Natural killer cell (primary cell): ENCODE results near the gene TREH. TPM values are rescaled to one million over a fixed set of nuclear protein-coding genes. Genes with fewer than 3 reads are reported as not detected.
"Not testable (repeated sequence)": the region's sequence is repeated elsewhere in the genome, so short reads cannot be mapped to it uniquely, and the experiment has no call there.

Experiments
- ATAC-seq, 3 donors: fragments of 150-1000 bp in 2 of 3; fragments of 200-7000 bp in 1 of 3; cut with Tn5 transposase; 1 replicate in 1 of 3; 2 replicates in 2 of 3; pipeline ENCODE4 v1.10.0; 2021; ENCODE audit warnings: mild to moderate bottlenecking in 2 of 3, moderate library complexity in 2 of 3
- DNase-seq, 2 donors: peaks; one replicate each; pipeline versions ENCODE4 v3.0.0 to v3.0.0-alpha.2; 2013 to 2021; ENCODE audit warnings: mixed read lengths in 1 of 2
- H3K27ac ChIP-seq: one replicate; pipeline ENCODE4 v1.5.1; 2013; ENCODE audit warnings: mild to moderate bottlenecking, low read length
- H3K27me3 ChIP-seq: one replicate; pipeline ENCODE4 v1.6.1; 2013; ENCODE audit warnings: low read length; ENCODE audit not compliant: control insufficient read depth, insufficient read depth
- H3K36me3 ChIP-seq: one replicate; pipeline ENCODE4 v1.6.1; 2013; ENCODE audit warnings: low read length; ENCODE audit not compliant: control insufficient read depth, insufficient read depth
- H3K4me1 ChIP-seq: one replicate; pipeline ENCODE4 v1.6.1; 2013; ENCODE audit warnings: low read length; ENCODE audit not compliant: control insufficient read depth, insufficient read depth
- H3K4me3 ChIP-seq: one replicate; pipeline ENCODE4 v1.5.1; 2013; ENCODE audit warnings: low read length
- H3K9me3 ChIP-seq: one replicate; pipeline ENCODE4 v1.6.1; 2013; ENCODE audit warnings: low read length; ENCODE audit not compliant: control insufficient read depth, insufficient read depth
- H3K27ac Mint-ChIP-seq, 2 donors: one replicate each; pipeline ENCODE4 v1.8.0; 2022; ENCODE audit warnings: mild to moderate bottlenecking in 2 of 2, mixed read lengths in 2 of 2, moderate library complexity in 1 of 2
- H3K27me3 Mint-ChIP-seq, 2 donors: one replicate each; pipeline ENCODE4 v1.8.0; 2022; ENCODE audit warnings: low read depth in 2 of 2, mixed read lengths in 2 of 2
- H3K36me3 Mint-ChIP-seq: one replicate; pipeline ENCODE4 v1.8.0; 2022; ENCODE audit warnings: mixed read lengths
- H3K4me1 Mint-ChIP-seq, 2 donors: one replicate each; pipeline ENCODE4 v1.8.0; 2022; ENCODE audit warnings: mixed read lengths in 2 of 2
- H3K4me3 Mint-ChIP-seq: one replicate; pipeline ENCODE4 v1.8.0; 2022; ENCODE audit warnings: mild to moderate bottlenecking, moderate library complexity, mixed read lengths
- H3K9me3 Mint-ChIP-seq, 2 donors: one replicate each; pipeline ENCODE4 v1.8.0; 2022; ENCODE audit warnings: mixed read lengths in 2 of 2
- WGBS: methylation state at CpG from one replicate; pipeline ENCODE4 v1.1.7; 2013; ENCODE audit warnings: missing lambda C conversion rate; ENCODE audit not compliant: insufficient coverage; 5-methylcytosine and 5-hydroxymethylcytosine counted together
- intact Hi-C: fragments of 100-400 bp; cut with micrococcal nuclease; formaldehyde crosslinking; loops from one replicate; pipeline ENCODE4 v1.14.2; 2022
- total RNA-seq, 4 donors: library from RNA; stranded (reverse); fragments of 120-200 nt in 1 of 4; gene quantifications; one replicate each; pipeline versions ENCODE4 v1.2.3 to v1.2.4, GENCODE V29; 2013 to 2022
- TF ChIP-seq, protein P1 (sequence below): fragments of 200-600 bp; IDR thresholded peaks from one replicate; pipeline ENCODE4 v1.8.0; 2022; ENCODE audit warnings: antibody characterized with exemption

Gene TREH
- total RNA-seq, 3 donors from 2014 or later (not counting 1 experiment from before 2014, with no cell fraction given): not detected

DNA sequence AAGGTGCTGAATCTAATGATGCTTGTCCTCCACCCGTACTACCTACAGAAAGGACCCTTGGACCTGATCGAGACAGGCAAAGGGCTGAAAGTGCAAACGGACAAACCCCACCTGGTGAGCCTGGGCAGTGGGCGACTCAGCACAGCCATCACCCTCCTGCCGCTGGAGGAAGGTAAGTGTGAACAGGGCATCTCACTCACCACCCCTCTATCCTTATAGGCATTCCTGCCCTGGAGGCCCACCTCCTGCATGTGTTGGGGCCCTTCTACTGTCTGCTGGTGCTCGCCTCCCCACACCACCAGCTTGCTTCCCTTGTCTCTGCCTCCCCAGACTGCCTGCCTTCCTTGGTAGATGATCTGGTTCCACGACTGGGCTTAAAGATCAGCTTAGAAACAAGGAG, 64.9 kb downstream of the TREH start:
- Mint-ChIP-seq H3K9me3 (no peaks in the 10 kb centered on the region), H3K27ac (no peak overlapping the region), H3K4me1 (peaks cover 12 to 16% of the 10 kb centered on the region in 2 donors), H3K27me3 (peaks cover under 1 to 21% of the 10 kb centered on the region in 2 donors), H3K4me3 (no peak overlapping the region), H3K36me3 (no peaks in the 10 kb centered on the region)
- Histone ChIP-seq H3K36me3 (no peaks in the 10 kb centered on the region), H3K4me3 (no peak overlapping the region), H3K9me3 (no peaks in the 10 kb centered on the region), H3K4me1 (peaks cover 17% of the 10 kb centered on the region), H3K27ac (no peak overlapping the region), H3K27me3 (peaks cover 6% of the 10 kb centered on the region)
- WGBS: 91% methylated on average over 7 of the region's 7 CpGs
- DNase-seq (no peak), ATAC-seq (no peak)
- TF ChIP-seq, protein P1, sequence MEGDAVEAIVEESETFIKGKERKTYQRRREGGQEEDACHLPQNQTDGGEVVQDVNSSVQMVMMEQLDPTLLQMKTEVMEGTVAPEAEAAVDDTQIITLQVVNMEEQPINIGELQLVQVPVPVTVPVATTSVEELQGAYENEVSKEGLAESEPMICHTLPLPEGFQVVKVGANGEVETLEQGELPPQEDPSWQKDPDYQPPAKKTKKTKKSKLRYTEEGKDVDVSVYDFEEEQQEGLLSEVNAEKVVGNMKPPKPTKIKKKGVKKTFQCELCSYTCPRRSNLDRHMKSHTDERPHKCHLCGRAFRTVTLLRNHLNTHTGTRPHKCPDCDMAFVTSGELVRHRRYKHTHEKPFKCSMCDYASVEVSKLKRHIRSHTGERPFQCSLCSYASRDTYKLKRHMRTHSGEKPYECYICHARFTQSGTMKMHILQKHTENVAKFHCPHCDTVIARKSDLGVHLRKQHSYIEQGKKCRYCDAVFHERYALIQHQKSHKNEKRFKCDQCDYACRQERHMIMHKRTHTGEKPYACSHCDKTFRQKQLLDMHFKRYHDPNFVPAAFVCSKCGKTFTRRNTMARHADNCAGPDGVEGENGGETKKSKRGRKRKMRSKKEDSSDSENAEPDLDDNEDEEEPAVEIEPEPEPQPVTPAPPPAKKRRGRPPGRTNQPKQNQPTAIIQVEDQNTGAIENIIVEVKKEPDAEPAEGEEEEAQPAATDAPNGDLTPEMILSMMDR: no peak
- intact Hi-C loops: no loop called here

DNA sequence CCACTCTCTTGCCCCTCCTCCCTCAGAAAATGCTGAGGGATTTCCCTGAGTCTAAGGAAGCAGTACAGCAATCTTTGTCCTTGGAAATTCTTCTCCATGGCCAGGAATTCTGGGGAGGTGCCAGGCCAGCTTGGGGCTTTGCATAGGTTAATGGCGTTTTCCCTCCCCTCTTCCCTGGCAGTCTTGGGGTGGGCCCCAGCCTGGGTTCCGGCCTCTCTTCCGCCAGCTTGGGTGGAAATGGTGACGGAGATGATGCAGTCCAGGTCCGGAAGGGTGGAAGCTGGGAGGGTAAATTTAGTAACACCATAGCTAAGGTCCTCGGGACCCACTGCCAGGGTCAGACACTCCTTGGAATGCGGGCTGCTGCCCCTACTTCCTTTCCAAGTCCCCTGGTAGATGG, 67.1 kb downstream of the TREH start:
- ATAC-seq: no peak
- TF ChIP-seq, protein P1: no peak
- no peak overlapping the region for H3K4me3 Mint-ChIP-seq
- Histone ChIP-seq H3K36me3 (no peaks in the 10 kb centered on the region), H3K27me3 (peaks cover 8% of the 10 kb centered on the region), H3K9me3 (no peaks in the 10 kb centered on the region), H3K27ac (no peak overlapping the region), H3K4me1 (peaks cover 36% of the 10 kb centered on the region), H3K4me3 (no peak overlapping the region)
- peaks cover 8 to 31% of the 10 kb centered on the region in 2 donors for H3K27me3 Mint-ChIP-seq
- peaks cover 23 to 27% of the 10 kb centered on the region in 2 donors for H3K4me1 Mint-ChIP-seq
- no peak overlapping the region for H3K27ac Mint-ChIP-seq
- no peaks in the 10 kb centered on the region for H3K9me3 Mint-ChIP-seq
- H3K36me3 Mint-ChIP-seq: no peaks in the 10 kb centered on the region
- no peak for DNase-seq
- WGBS: 50% methylated on average over 7 of the region's 7 CpGs
- intact Hi-C loops: no loop called here

DNA sequence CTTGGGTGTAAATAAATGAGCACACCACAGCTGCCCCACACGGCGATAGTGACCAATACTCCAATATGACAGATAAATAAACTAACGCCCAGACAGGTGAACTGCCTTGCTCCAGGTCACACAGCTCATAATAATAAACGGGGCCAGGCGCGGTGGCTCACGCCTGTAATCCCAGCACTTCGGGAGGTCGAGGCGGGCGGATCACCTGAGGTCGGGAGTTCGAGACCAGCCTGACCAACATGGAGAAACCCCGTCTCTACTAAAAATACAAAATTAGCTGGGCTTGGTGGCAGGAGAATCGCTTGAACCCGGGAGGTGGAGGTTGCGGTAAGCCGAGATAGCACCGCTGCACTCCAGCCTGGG, 68.0 kb downstream of the TREH start:
- intact Hi-C loops: loop anchor here (1.0 to 2.0 kb wide), 2 partner anchors 16 to 467 kb away; no protein-coding TSS in a partner anchor
- peaks cover 23 to 34% of the 10 kb centered on the region in 2 donors for H3K4me1 Mint-ChIP-seq

DNA sequence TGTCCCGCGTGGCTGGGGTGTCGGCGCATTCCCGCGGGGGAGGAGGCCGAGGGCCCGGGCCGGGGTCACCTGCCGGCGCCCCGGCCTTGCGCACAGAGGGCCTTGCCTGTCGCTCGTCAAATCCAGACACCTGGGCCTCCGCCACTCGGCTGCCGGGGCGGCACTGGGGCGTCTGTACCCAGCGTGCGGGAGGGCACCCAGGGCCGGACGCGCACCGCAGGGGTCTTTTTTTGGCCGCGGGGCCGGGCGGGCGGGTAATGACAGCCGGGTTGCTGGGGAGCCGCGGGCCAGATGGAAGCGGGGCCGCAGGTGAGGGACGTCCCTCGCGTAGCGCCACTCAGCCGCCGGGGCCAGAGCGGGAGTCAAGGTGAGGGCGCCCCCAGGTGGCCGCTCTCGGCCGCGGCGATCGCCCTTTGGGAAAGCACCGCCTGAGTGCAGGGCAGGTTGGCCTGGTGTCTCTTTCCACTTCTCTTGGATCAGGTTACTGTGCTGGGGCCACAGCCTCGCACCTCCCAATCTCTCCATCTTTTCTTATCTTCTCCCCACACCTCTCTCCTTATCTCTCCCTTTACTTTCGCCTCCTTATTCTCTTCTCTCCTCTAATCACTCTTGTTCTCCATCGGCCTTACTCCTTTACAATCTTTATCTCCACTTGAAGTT, 68.5 kb downstream of the TREH start:
- intact Hi-C loops: loop anchor here (1.0 to 2.0 kb wide), 2 partner anchors 16 to 466 kb away; no protein-coding TSS in a partner anchor
- peaks cover 8 to 31% of the 10 kb centered on the region in 2 donors for H3K27me3 Mint-ChIP-seq
- no peaks in the 10 kb centered on the region for H3K36me3 ChIP-seq
- TF ChIP-seq, protein P1: peak; percentile 86
- H3K9me3 Mint-ChIP-seq: no peaks in the 10 kb centered on the region
- ATAC-seq (peak; percentile 46 to 72 (median 65)), DNase-seq (peak; percentile 87 to 92)
- H3K4me1 ChIP-seq: peaks cover 37% of the 10 kb centered on the region
- peak overlapping the region; percentile 20 for H3K4me3 ChIP-seq
- peaks cover 23 to 34% of the 10 kb centered on the region in 2 donors for H3K4me1 Mint-ChIP-seq
- H3K36me3 Mint-ChIP-seq: no peaks in the 10 kb centered on the region
- no peaks in the 10 kb centered on the region for H3K9me3 ChIP-seq
- H3K27ac Mint-ChIP-seq: peak overlapping the region in 1 of 2 donors; percentile 50
- H3K27me3 ChIP-seq: peaks cover 8% of the 10 kb centered on the region
- no peak overlapping the region for H3K27ac ChIP-seq
- peak overlapping the region; percentile 62 for H3K4me3 Mint-ChIP-seq
- WGBS: 3% methylated on average over 54 of the region's 54 CpGs

More for the DNA sequence above, 68.0 kb downstream of the TREH start:
- 78% methylated on average over 14 of the region's 19 CpGs for WGBS
- not testable (repeated sequence) for H3K27me3 ChIP-seq, H3K9me3 Mint-ChIP-seq, DNase-seq, H3K4me3 ChIP-seq, H3K27ac ChIP-seq, ATAC-seq, H3K36me3 ChIP-seq, H3K9me3 ChIP-seq, H3K36me3 Mint-ChIP-seq
- Mint-ChIP-seq H3K4me3 (peak overlapping the region; percentile 62), H3K27ac (peak overlapping the region in 1 of 2 donors; percentile 50), H3K27me3 (peaks cover 8 to 31% of the 10 kb centered on the region in 2 donors)
- peaks cover 37% of the 10 kb centered on the region for H3K4me1 ChIP-seq
